ENCODE results near the gene PLCG1. TPM values are rescaled to one million over a fixed set of nuclear protein-coding genes. Genes with fewer than 3 reads are reported as not detected.

PLCG1 gene
- total RNA-seq, 1 experiment from 2014 or later = 68.8 TPM

GRCh38 chr20:41141153-41141815 lies 3.9 kb downstream of the PLCG1 start:
- peaks cover 61% of the 10 kb centered on the region for H4K20me1 ChIP-seq (ENCODE audit: low read length)
- POLR2A ChIA-PET (ENCODE audit: unreplicated experiment) = no interaction called here
- H3K27me3 ChIP-seq (ENCODE audit: low read length) = no peaks in the 10 kb centered on the region
- H3K9ac ChIP-seq (ENCODE audit: low read length) = no peak overlapping the region
- no peaks in the 10 kb centered on the region for H3K9me2 ChIP-seq (replicated peaks; ENCODE audit: low read length)
- H3K79me2 ChIP-seq (ENCODE audit: low read length) = peaks cover 89% of the 10 kb centered on the region
- H3K27ac ChIP-seq (ENCODE audit: low read length) = no peak overlapping the region
- ATAC-seq = no peak
- H3K36me3 ChIP-seq (ENCODE audit: low read depth, low read length) = no peaks in the 10 kb centered on the region
- no peak overlapping the region for H3K4me3 ChIP-seq (ENCODE audit: low read length)
- no peak for DNase-seq
- no peak for TF ChIP-seq EZH2phosphoT487 (IDR thresholded peaks at IDR 0.05; ENCODE audit: borderline replicate concordance, low read length)
- TF ChIP-seq EZH2 (IDR thresholded peaks at IDR 0.05; ENCODE audit: low read length, unreplicated experiment) = no peak
- TF ChIP-seq, protein P1, sequence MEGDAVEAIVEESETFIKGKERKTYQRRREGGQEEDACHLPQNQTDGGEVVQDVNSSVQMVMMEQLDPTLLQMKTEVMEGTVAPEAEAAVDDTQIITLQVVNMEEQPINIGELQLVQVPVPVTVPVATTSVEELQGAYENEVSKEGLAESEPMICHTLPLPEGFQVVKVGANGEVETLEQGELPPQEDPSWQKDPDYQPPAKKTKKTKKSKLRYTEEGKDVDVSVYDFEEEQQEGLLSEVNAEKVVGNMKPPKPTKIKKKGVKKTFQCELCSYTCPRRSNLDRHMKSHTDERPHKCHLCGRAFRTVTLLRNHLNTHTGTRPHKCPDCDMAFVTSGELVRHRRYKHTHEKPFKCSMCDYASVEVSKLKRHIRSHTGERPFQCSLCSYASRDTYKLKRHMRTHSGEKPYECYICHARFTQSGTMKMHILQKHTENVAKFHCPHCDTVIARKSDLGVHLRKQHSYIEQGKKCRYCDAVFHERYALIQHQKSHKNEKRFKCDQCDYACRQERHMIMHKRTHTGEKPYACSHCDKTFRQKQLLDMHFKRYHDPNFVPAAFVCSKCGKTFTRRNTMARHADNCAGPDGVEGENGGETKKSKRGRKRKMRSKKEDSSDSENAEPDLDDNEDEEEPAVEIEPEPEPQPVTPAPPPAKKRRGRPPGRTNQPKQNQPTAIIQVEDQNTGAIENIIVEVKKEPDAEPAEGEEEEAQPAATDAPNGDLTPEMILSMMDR (conservative IDR thresholded peaks at IDR 0.05; ENCODE audit: low read depth, low read length) = no peak
- intact Hi-C loops (cut with micrococcal nuclease) = no loop called here
- CTCF ChIA-PET = no interaction called here
- H2AFZ ChIP-seq (ENCODE audit: low read length) = no peak overlapping the region
- H3F3A ChIP-seq (ENCODE audit: low read length, unreplicated experiment) = no peaks in the 10 kb centered on the region
- no TSS peak for BruUV-seq (replicated peaks)
- H3K9me3 ChIP-seq (ENCODE audit: low read length) = no peaks in the 10 kb centered on the region
- no peak overlapping the region for H3K4me2 ChIP-seq (ENCODE audit: low read length)
- peaks cover 21% of the 10 kb centered on the region for H3K4me1 ChIP-seq (ENCODE audit: insufficient read depth, low read length)

DNA sequence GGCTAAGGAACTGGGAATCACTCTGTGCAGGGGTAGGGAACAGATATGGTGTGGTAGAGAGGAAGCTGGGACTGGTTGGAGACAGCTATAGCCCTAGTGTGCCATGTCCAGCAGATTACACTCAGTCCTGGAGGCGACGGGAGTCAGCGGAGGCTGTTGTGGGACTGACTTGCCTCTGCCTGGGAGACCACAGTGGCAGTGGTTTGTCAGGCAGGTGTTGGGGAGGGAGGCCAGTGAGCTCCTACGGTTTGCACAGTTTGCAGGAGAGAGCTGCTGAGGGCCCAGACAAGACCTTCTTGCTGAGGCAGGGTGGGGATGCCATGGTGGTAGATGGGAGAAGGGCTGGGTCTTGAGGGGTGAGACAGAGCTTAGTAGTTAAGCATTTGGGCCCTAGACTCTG lies 4.9 kb downstream of the PLCG1 start:
- Histone ChIP-seq H3K27me3 (ENCODE audit: low read length) (no peaks in the 10 kb centered on the region), H3K9me3 (ENCODE audit: low read length) (no peaks in the 10 kb centered on the region), H3K4me1 (ENCODE audit: insufficient read depth, low read length) (peaks cover 18% of the 10 kb centered on the region), H3K9ac (ENCODE audit: low read length) (no peak overlapping the region), H4K20me1 (ENCODE audit: low read length) (peaks cover 68% of the 10 kb centered on the region), H3K79me2 (ENCODE audit: low read length) (peaks cover 98% of the 10 kb centered on the region), H3K27ac (ENCODE audit: low read length) (no peak overlapping the region), H3F3A (ENCODE audit: low read length, unreplicated experiment) (no peaks in the 10 kb centered on the region), H3K36me3 (ENCODE audit: low read depth, low read length) (no peaks in the 10 kb centered on the region), H3K4me2 (ENCODE audit: low read length) (no peak overlapping the region), H3K4me3 (ENCODE audit: low read length) (no peak overlapping the region), H2AFZ (ENCODE audit: low read length) (no peak overlapping the region), H3K9me2 (replicated peaks; ENCODE audit: low read length) (no peaks in the 10 kb centered on the region)
- TF ChIP-seq EZH2 (IDR thresholded peaks at IDR 0.05; ENCODE audit: low read length, unreplicated experiment) (no peak), EZH2phosphoT487 (IDR thresholded peaks at IDR 0.05; ENCODE audit: borderline replicate concordance, low read length) (no peak)
- TF ChIP-seq, protein P1 (conservative IDR thresholded peaks at IDR 0.05; ENCODE audit: low read depth, low read length) = no peak
- intact Hi-C loops (cut with micrococcal nuclease) = no loop called here
- ATAC-seq = no peak
- no TSS peak for BruUV-seq (replicated peaks)
- ChIA-PET POLR2A (ENCODE audit: unreplicated experiment) (no interaction called here), CTCF (no interaction called here)
- DNase-seq = no peak

DNA sequence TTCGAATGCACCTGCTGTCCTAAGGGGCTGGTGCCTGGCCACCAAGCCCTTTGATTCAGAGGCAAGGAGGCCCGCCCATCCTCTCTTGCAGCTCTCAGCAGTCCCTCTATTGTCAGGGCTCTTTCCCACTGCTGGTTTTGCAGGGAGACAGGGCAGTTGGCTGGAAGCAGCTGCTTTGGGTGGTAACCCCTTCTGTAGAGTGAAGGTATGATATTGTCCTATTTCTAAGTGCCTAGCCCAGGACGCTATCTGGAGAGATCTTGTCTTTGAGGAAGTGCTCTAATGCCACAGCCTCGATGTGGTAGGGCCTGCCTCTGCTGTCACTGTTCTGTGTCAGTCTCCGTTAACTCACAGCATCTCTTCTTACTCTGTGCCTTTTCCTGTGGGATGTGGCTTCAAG lies 5.6 kb downstream of the PLCG1 start:
- ATAC-seq = no peak
- Histone ChIP-seq H3K36me3 (ENCODE audit: low read depth, low read length) (no peaks in the 10 kb centered on the region), H3K9me3 (ENCODE audit: low read length) (no peaks in the 10 kb centered on the region), H4K20me1 (ENCODE audit: low read length) (peaks cover 68% of the 10 kb centered on the region), H3K4me2 (ENCODE audit: low read length) (no peak overlapping the region), H3K79me2 (ENCODE audit: low read length) (peaks cover 96% of the 10 kb centered on the region), H3K9ac (ENCODE audit: low read length) (no peak overlapping the region), H3K4me1 (ENCODE audit: insufficient read depth, low read length) (peaks cover 18% of the 10 kb centered on the region), H3K27me3 (ENCODE audit: low read length) (no peaks in the 10 kb centered on the region), H3K4me3 (ENCODE audit: low read length) (no peak overlapping the region), H2AFZ (ENCODE audit: low read length) (no peak overlapping the region), H3K27ac (ENCODE audit: low read length) (no peak overlapping the region), H3K9me2 (replicated peaks; ENCODE audit: low read length) (no peaks in the 10 kb centered on the region), H3F3A (ENCODE audit: low read length, unreplicated experiment) (no peaks in the 10 kb centered on the region)
- no TSS peak for BruUV-seq (replicated peaks)
- TF ChIP-seq EZH2 (IDR thresholded peaks at IDR 0.05; ENCODE audit: low read length, unreplicated experiment) = no peak
- TF ChIP-seq, protein P1 (conservative IDR thresholded peaks at IDR 0.05; ENCODE audit: low read depth, low read length) = no peak
- no peak for TF ChIP-seq EZH2phosphoT487 (IDR thresholded peaks at IDR 0.05; ENCODE audit: borderline replicate concordance, low read length)
- intact Hi-C loops (cut with micrococcal nuclease) = no loop called here
- POLR2A ChIA-PET (ENCODE audit: unreplicated experiment) = no interaction called here
- DNase-seq = no peak
- CTCF ChIA-PET = no interaction called here

Data from PC-3 (cell line).